Cardiac fibroblast (primary cell): ENCODE data around the gene PRKCH.

Experiments
- DNase-seq, 2 donors: peaks; one replicate each; pipeline versions ENCODE4 v3.0.0 to v3.0.0-alpha.2; 2010; ENCODE audit warnings: low read depth in 2 of 2
- H3K4me3 ChIP-seq, 2 donors: replicated peaks in 1 of 2; 1 replicate in 1 of 2; 2 replicates in 1 of 2; pipeline ENCODE4 v1.5.1; 2011; ENCODE audit warnings: low read depth in 2 of 2, low read length in 2 of 2, mild to moderate bottlenecking in 2 of 2, moderate library complexity in 1 of 2
- CTCF ChIP-seq: IDR thresholded peaks from one replicate; pipeline ENCODE4 v1.5.1; 2011; ENCODE audit warnings: low read depth, mild to moderate bottlenecking, low read length, inconsistent platforms

Gene PRKCH

GRCh38 chr14:61342486-61342885, 21.1 kb downstream of the PRKCH start:
- no peak for TF ChIP-seq CTCF
- H3K4me3 ChIP-seq, result no peak overlapping the region
- DNase-seq, result no peak

GRCh38 chr14:61342932-61343331, 21.6 kb downstream of the PRKCH start:
- no peak for TF ChIP-seq CTCF
- no peak for DNase-seq
- no peak overlapping the region for H3K4me3 ChIP-seq

- peak; percentile 41 to 56 for DNase-seq
- TF ChIP-seq CTCF, result no peak
- no peak overlapping the region for H3K4me3 ChIP-seq
These were observed 22.1 kb downstream of the PRKCH start for GRCh38 chr14:61343471-61343870.

GRCh38 chr14:61343991-61344405, 22.6 kb downstream of the PRKCH start:
- no peak overlapping the region for H3K4me3 ChIP-seq
- DNase-seq, result no peak
- TF ChIP-seq CTCF, result no peak

GRCh38 chr14:61344437-61345150, 23.2 kb downstream of the PRKCH start:
- no peak for DNase-seq
- TF ChIP-seq CTCF, result no peak
- H3K4me3 ChIP-seq, result no peak overlapping the region

GRCh38 chr14:61345151-61345482, 23.7 kb downstream of the PRKCH start:
- TF ChIP-seq CTCF, result no peak
- DNase-seq, result no peak
- H3K4me3 ChIP-seq, result no peak overlapping the region

- no peak overlapping the region for H3K4me3 ChIP-seq
- no peak for TF ChIP-seq CTCF
- DNase-seq, result no peak
These were observed 24.8 kb downstream of the PRKCH start for GRCh38 chr14:61346221-61346620.
